ENCODE results near the gene NDUFAB1.

The NDUFAB1 gene

DNA sequence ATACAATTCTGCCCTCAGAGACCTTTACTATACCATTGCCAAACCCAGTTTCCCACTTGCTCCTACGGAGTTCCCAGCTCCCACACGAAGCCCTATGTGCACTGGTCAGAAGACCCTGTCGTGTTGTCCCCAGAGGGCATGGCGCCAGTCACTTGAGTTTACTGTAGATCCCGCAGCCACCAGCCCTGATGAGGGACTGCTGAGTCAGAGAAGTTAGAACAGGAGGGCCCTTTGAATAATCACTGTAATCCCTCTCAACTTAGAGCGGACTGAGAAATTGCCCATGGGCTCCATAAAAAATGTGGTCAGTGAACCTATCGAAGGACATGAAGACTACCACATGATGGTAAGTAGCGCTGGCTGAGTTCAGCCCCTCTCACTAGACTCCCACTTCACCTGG is 29.4 kb downstream of the NDUFAB1 start:
- Histone ChIP-seq H3K36me3 (ENCODE audit: insufficient read depth, low read length) (peaks cover 98% of the 10 kb centered on the region), H3K27me3 (ENCODE audit: insufficient read depth, low read length) (no peaks in the 10 kb centered on the region), H3K9me3 (ENCODE audit: insufficient read depth, low read depth, low read length) (no peaks in the 10 kb centered on the region), H3K27ac (ENCODE audit: low read depth, low read length) (no peak overlapping the region), H3K9ac (ENCODE audit: low read depth, low read length) (no peak overlapping the region), H3K4me3 (ENCODE audit: low read length) (no peak overlapping the region), H3K4me1 (ENCODE audit: insufficient read depth, low read length) (no peaks in the 10 kb centered on the region)
- 96% methylated on average over 8 of the region's 8 CpGs for WGBS

- H3K36me3 ChIP-seq (ENCODE audit: insufficient read depth, low read length), result peaks cover 98% of the 10 kb centered on the region
- H3K9ac ChIP-seq (ENCODE audit: low read depth, low read length), result no peak overlapping the region
- H3K4me3 ChIP-seq (ENCODE audit: low read length), result no peak overlapping the region
- no peaks in the 10 kb centered on the region for H3K4me1 ChIP-seq (ENCODE audit: insufficient read depth, low read length)
- H3K27ac ChIP-seq (ENCODE audit: low read depth, low read length), result no peak overlapping the region
- H3K9me3 ChIP-seq (ENCODE audit: insufficient read depth, low read depth, low read length), result no peaks in the 10 kb centered on the region
- no peaks in the 10 kb centered on the region for H3K27me3 ChIP-seq (ENCODE audit: insufficient read depth, low read length)
- WGBS, result 95% methylated on average over 9 of the region's 9 CpGs
Measured at GRCh38 chr16:23564575-23565363, 31.3 kb downstream of the NDUFAB1 start.

DNA sequence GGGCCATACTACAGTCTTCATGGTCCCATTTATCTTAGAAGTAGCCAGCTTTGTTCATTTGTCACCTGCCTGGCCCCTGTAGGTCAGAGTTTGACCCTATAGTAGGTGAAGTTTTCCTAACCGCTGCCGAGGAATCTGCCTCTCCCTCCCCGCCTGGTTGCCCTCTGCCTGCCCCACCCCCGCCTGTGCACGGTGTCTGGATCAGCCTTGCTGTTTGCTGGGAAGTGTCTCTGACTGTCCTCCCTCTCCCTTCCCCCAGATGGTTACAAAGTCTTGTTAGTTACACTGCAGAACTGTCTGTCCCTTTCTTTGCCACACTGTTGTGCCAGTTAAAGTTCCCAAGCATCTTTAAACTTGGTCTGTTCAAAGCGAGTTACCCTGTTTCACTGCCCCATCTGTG is 32.9 kb downstream of the NDUFAB1 start:
- Histone ChIP-seq H3K9me3 (ENCODE audit: insufficient read depth, low read depth, low read length) (no peaks in the 10 kb centered on the region), H3K9ac (ENCODE audit: low read depth, low read length) (no peak overlapping the region), H3K27ac (ENCODE audit: low read depth, low read length) (no peak overlapping the region), H3K36me3 (ENCODE audit: insufficient read depth, low read length) (peaks cover 93% of the 10 kb centered on the region), H3K4me1 (ENCODE audit: insufficient read depth, low read length) (no peaks in the 10 kb centered on the region), H3K27me3 (ENCODE audit: insufficient read depth, low read length) (no peaks in the 10 kb centered on the region), H3K4me3 (ENCODE audit: low read length) (no peak overlapping the region)
- 93% methylated on average over 6 of the region's 6 CpGs for WGBS

DNA sequence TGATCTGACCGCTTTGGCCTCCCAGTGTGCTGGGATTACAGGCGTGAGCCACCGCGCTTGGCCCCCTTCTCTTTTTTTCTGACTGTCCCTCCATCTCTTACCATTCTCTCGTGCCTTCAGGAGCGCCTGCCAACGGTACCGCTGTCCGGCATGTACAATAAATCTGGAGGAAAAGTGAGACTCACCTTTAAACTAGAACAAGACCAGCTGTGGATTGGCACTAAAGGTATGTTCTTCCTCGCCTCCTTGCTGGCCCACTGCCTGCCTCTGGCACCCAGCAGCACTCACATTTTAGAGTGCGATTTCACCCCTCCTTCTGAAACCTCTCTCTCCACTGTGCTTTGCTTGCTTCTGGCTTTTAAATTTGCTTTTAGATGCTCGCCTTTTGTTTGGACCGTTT is 33.6 kb downstream of the NDUFAB1 start:
- 97% methylated on average over 13 of the region's 13 CpGs for WGBS
- Histone ChIP-seq H3K9ac (ENCODE audit: low read depth, low read length) (no peak overlapping the region), H3K27me3 (ENCODE audit: insufficient read depth, low read length) (no peaks in the 10 kb centered on the region), H3K4me1 (ENCODE audit: insufficient read depth, low read length) (no peaks in the 10 kb centered on the region), H3K4me3 (ENCODE audit: low read length) (no peak overlapping the region), H3K27ac (ENCODE audit: low read depth, low read length) (no peak overlapping the region), H3K36me3 (ENCODE audit: insufficient read depth, low read length) (peaks cover 86% of the 10 kb centered on the region), H3K9me3 (ENCODE audit: insufficient read depth, low read depth, low read length) (no peaks in the 10 kb centered on the region)

DNA sequence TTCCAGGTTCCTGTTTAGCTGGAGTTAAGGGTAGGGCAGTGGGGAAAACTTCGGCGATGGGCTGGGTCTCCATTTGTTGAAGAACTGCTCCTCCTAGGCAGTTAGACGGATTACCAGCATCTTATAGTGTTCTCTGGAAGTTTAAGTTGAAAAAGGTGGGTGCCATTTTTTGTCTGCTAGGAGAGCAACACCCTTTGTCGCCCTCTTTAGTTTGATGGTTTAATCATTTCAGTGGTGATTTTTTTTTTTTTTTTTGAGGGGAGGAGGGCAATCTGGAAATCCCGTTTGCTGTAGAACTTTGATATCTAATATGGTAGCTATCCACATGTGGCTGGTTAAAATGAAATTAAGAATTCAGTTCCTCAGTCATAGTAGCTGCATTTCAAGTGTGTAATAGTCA is 34.5 kb downstream of the NDUFAB1 start:
- no peaks in the 10 kb centered on the region for H3K9me3 ChIP-seq (ENCODE audit: insufficient read depth, low read depth, low read length)
- H3K9ac ChIP-seq (ENCODE audit: low read depth, low read length), result no peak overlapping the region
- WGBS, result 92% methylated on average over 5 of the region's 5 CpGs

DNA sequence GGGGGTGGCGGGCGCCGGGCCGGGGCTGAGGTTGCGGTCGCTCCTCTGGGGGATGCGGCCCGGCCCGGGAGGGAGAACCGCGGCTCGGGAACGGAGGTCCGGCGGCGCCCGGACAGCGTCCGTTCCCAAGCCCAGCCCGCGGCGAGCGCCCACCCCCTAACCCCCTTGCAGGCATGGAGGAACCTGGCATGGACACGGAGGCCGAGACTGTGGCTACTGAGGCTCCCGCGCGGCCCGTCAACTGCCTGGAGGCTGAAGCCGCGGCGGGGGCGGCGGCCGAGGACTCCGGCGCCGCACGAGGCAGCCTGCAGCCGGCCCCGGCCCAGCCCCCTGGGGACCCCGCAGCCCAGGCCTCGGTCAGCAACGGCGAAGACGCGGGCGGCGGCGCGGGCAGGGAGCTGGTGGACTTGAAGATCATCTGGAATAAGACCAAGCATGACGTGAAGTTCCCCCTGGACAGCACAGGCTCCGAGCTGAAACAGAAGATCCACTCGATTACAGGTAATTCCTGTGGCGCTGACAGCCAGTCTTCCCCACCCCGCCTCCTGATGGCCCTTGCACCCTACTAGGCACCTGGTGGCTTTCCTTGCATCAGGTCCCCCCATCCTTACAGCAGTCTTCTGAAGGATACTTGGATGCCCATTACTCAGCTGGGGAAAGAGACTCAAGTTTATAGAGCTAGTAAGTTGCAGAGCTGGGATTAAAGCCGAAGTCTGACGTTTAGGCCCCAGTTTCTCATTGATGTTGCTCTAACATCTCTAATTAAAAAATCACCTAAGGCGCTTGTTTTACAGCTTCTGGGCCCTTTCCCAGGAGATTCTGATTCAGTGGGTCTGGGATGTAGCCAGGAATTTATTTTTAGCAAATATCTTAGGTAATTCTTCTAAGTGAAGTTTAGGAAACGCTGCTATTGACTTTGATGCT is 38.1 kb downstream of the NDUFAB1 start:
- H3K4me3 ChIP-seq (ENCODE audit: low read length), result peak overlapping the region; percentile 83
- H3K4me1 ChIP-seq (ENCODE audit: insufficient read depth, low read length), result no peaks in the 10 kb centered on the region
- 5% methylated on average over 60 of the region's 60 CpGs for WGBS
- H3K36me3 ChIP-seq (ENCODE audit: insufficient read depth, low read length), result peaks cover 65% of the 10 kb centered on the region
- H3K27me3 ChIP-seq (ENCODE audit: insufficient read depth, low read length), result no peaks in the 10 kb centered on the region
- H3K9ac ChIP-seq (ENCODE audit: low read depth, low read length), result peak overlapping the region; percentile 96
- H3K9me3 ChIP-seq (ENCODE audit: insufficient read depth, low read depth, low read length), result no peaks in the 10 kb centered on the region
- H3K27ac ChIP-seq (ENCODE audit: low read depth, low read length), result peak overlapping the region; percentile 98

More for the DNA sequence above, 34.5 kb downstream of the NDUFAB1 start:
- Histone ChIP-seq H3K27me3 (ENCODE audit: insufficient read depth, low read length) (no peaks in the 10 kb centered on the region), H3K27ac (ENCODE audit: low read depth, low read length) (no peak overlapping the region), H3K36me3 (ENCODE audit: insufficient read depth, low read length) (peaks cover 77% of the 10 kb centered on the region), H3K4me3 (ENCODE audit: low read length) (no peak overlapping the region), H3K4me1 (ENCODE audit: insufficient read depth, low read length) (no peaks in the 10 kb centered on the region)

- no peaks in the 10 kb centered on the region for H3K9me3 ChIP-seq (ENCODE audit: insufficient read depth, low read depth, low read length)
- peak within 1 kb of the TSS; percentile 96 for H3K9ac ChIP-seq (ENCODE audit: low read depth, low read length)
- 3% methylated on average over 65 of the region's 65 CpGs for WGBS
- peaks cover 65% of the 10 kb centered on the region for H3K36me3 ChIP-seq (ENCODE audit: insufficient read depth, low read length)
- no peaks in the 10 kb centered on the region for H3K27me3 ChIP-seq (ENCODE audit: insufficient read depth, low read length)
- peak within 1 kb of the TSS; percentile 83 for H3K4me3 ChIP-seq (ENCODE audit: low read length)
- H3K27ac ChIP-seq (ENCODE audit: low read depth, low read length), result peak within 1 kb of the TSS; percentile 98
- H3K4me1 ChIP-seq (ENCODE audit: insufficient read depth, low read length), result no peaks in the 10 kb centered on the region
Measured at GRCh38 chr16:23556881-23557778, 39.0 kb downstream of the NDUFAB1 start, which contains the start of the genes EARS2 and UBFD1. TSS of gene EARS2 (minus strand) at chr16:23557350. CDS start at chr16:23557343, 7 bp downstream. TSS of gene UBFD1 (plus strand) at chr16:23557727. CDS start at chr16:23557743, 16 bp downstream.

DNA sequence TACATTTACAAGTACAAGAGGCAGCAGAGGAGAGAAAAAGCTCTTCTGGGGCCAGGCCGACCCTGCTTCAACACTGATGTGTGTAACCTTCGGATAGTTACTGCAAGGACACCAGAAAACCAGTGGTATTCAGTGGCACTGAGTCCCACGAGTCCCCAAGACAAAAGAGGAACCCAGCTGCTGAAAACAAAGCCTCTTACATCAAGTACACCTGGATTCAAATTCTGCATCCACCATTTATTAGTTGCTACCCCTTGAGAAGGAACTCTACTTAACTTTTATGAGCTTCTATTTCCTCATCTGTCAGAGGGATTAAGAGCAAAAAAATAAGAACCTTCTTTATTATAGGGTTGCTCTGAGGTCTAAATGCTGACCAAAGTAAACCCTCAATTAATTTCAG is 41.6 kb downstream of the NDUFAB1 start:
- H3K9me3 ChIP-seq (ENCODE audit: insufficient read depth, low read depth, low read length), result no peaks in the 10 kb centered on the region
- H3K27ac ChIP-seq (ENCODE audit: low read depth, low read length), result no peak overlapping the region
- no peaks in the 10 kb centered on the region for H3K4me1 ChIP-seq (ENCODE audit: insufficient read depth, low read length)
- WGBS, result 89% methylated on average over 3 of the region's 3 CpGs
- H3K36me3 ChIP-seq (ENCODE audit: insufficient read depth, low read length), result peaks cover 62% of the 10 kb centered on the region
- H3K27me3 ChIP-seq (ENCODE audit: insufficient read depth, low read length), result no peaks in the 10 kb centered on the region
- H3K9ac ChIP-seq (ENCODE audit: low read depth, low read length), result 0 out of 2 replicates have a peak overlapping the region, but pooled peaks have one; percentile 6
- H3K4me3 ChIP-seq (ENCODE audit: low read length), result no peak overlapping the region

GRCh38 chr16:23552161-23552560 is 44.0 kb downstream of the NDUFAB1 start:
- 78% methylated on average over 6 of the region's 6 CpGs for WGBS
- Histone ChIP-seq H3K9me3 (ENCODE audit: insufficient read depth, low read depth, low read length) (no peaks in the 10 kb centered on the region), H3K4me1 (ENCODE audit: insufficient read depth, low read length) (no peaks in the 10 kb centered on the region), H3K9ac (ENCODE audit: low read depth, low read length) (no peak overlapping the region), H3K27ac (ENCODE audit: low read depth, low read length) (no peak overlapping the region), H3K4me3 (ENCODE audit: low read length) (no peak overlapping the region), H3K36me3 (ENCODE audit: insufficient read depth, low read length) (peaks cover 74% of the 10 kb centered on the region), H3K27me3 (ENCODE audit: insufficient read depth, low read length) (no peaks in the 10 kb centered on the region)

DNA sequence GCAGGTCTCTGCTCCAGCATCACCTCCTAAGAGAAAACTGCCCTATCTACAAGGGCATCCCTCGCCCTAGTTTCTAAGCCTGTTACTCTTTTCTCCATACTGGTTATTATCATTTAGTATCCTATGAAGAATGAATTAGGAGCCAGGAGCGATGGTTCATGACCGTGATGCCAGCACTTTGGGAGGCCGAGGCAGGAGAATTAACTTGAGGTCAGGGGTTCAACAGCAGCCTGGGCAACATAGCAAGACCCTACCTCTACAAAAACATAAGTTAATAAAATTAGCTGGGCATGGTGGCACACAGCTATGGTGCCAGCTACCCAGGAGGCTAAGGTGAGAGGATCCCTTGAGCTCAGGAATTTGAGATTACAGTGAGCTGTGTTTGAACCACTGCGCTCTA is 46.2 kb downstream of the NDUFAB1 start:
- H3K27ac ChIP-seq (ENCODE audit: low read depth, low read length), result no peak overlapping the region
- no peaks in the 10 kb centered on the region for H3K9me3 ChIP-seq (ENCODE audit: insufficient read depth, low read depth, low read length)
- H3K4me3 ChIP-seq (ENCODE audit: low read length), result no peak overlapping the region
- no peak overlapping the region for H3K9ac ChIP-seq (ENCODE audit: low read depth, low read length)
- WGBS, result 92% methylated on average over 4 of the region's 5 CpGs
- H3K36me3 ChIP-seq (ENCODE audit: insufficient read depth, low read length), result peaks cover 89% of the 10 kb centered on the region
- no peaks in the 10 kb centered on the region for H3K27me3 ChIP-seq (ENCODE audit: insufficient read depth, low read length)
- no peaks in the 10 kb centered on the region for H3K4me1 ChIP-seq (ENCODE audit: insufficient read depth, low read length)
